Measurements from ENCODE around the gene KRT86.

KRT86 gene

GRCh38 chr12:52227606-52228166 is 46.8 kb upstream of the KRT86 start:
- H3K9me2 ChIP-seq (replicated peaks; ENCODE audit: insufficient read depth, low read length) = no peaks in the 10 kb centered on the region
- TF ChIP-seq EZH2phosphoT487 (IDR thresholded peaks at IDR 0.05; ENCODE audit: low read length) (no peak), EZH2 (optimal IDR thresholded peaks at IDR 0.05; ENCODE audit: low read depth, low read length) (no peak), CTCF (IDR thresholded peaks at IDR 0.05; ENCODE audit: low read length) (no peak)
- no peak overlapping the region for H3K4me2 ChIP-seq (ENCODE audit: low read depth, low read length)
- H4K20me1 ChIP-seq (ENCODE audit: insufficient read depth, low read length) = no peaks in the 10 kb centered on the region
- no peak overlapping the region for H3K4me3 ChIP-seq (ENCODE audit: low read length)
- peaks cover 82% of the 10 kb centered on the region for H3K27me3 ChIP-seq (replicated peaks; ENCODE audit: insufficient read depth, low read length)
- H3F3A ChIP-seq (ENCODE audit: insufficient read depth, low read length) = no peaks in the 10 kb centered on the region
- no peak for DNase-seq
- H3K9ac ChIP-seq (ENCODE audit: low read length) = no peak overlapping the region
- H3K79me2 ChIP-seq (ENCODE audit: low read length) = no peaks in the 10 kb centered on the region
- H2AFZ ChIP-seq (ENCODE audit: low read length) = no peak overlapping the region
- no peaks in the 10 kb centered on the region for H3K36me3 ChIP-seq (replicated peaks; ENCODE audit: insufficient read depth, low read length)
- H3K27ac ChIP-seq (ENCODE audit: low read length) = no peak overlapping the region
- H3K4me1 ChIP-seq (ENCODE audit: low read length) = no peaks in the 10 kb centered on the region
- no peaks in the 10 kb centered on the region for H3K9me3 ChIP-seq (replicated peaks; ENCODE audit: insufficient read depth, low read length)

- Histone ChIP-seq H3K4me3 (ENCODE audit: low read length) (no peak overlapping the region), H4K20me1 (ENCODE audit: insufficient read depth, low read length) (no peaks in the 10 kb centered on the region), H3K4me1 (ENCODE audit: low read length) (no peaks in the 10 kb centered on the region), H2AFZ (ENCODE audit: low read length) (no peak overlapping the region), H3K36me3 (replicated peaks; ENCODE audit: insufficient read depth, low read length) (no peaks in the 10 kb centered on the region), H3K9me3 (replicated peaks; ENCODE audit: insufficient read depth, low read length) (no peaks in the 10 kb centered on the region), H3K27me3 (replicated peaks; ENCODE audit: insufficient read depth, low read length) (peaks cover 89% of the 10 kb centered on the region), H3K4me2 (ENCODE audit: low read depth, low read length) (no peak overlapping the region), H3F3A (ENCODE audit: insufficient read depth, low read length) (no peaks in the 10 kb centered on the region), H3K9me2 (replicated peaks; ENCODE audit: insufficient read depth, low read length) (no peaks in the 10 kb centered on the region), H3K79me2 (ENCODE audit: low read length) (no peaks in the 10 kb centered on the region), H3K27ac (ENCODE audit: low read length) (no peak overlapping the region), H3K9ac (ENCODE audit: low read length) (no peak overlapping the region)
- no peak for TF ChIP-seq EZH2 (optimal IDR thresholded peaks at IDR 0.05; ENCODE audit: low read depth, low read length)
- TF ChIP-seq CTCF (IDR thresholded peaks at IDR 0.05; ENCODE audit: low read length) = no peak
- no peak for TF ChIP-seq EZH2phosphoT487 (IDR thresholded peaks at IDR 0.05; ENCODE audit: low read length)
- DNase-seq = no peak
Observed at GRCh38 chr12:52228366-52228765, 46.1 kb upstream of the KRT86 start.

- Histone ChIP-seq H3K27me3 (replicated peaks; ENCODE audit: insufficient read depth, low read length) (peaks cover 94% of the 10 kb centered on the region), H3K27ac (ENCODE audit: low read length) (no peak overlapping the region), H3K4me2 (ENCODE audit: low read depth, low read length) (no peak overlapping the region)
Observed at GRCh38 chr12:52228931-52229330, 45.5 kb upstream of the KRT86 start.

GRCh38 chr12:52229836-52230343 is 44.6 kb upstream of the KRT86 start:
- peaks cover 94% of the 10 kb centered on the region for H3K27me3 ChIP-seq (replicated peaks; ENCODE audit: insufficient read depth, low read length)
- no peak overlapping the region for H3K4me3 ChIP-seq (ENCODE audit: low read length)

More at GRCh38 chr12:52228931-52229330, 45.5 kb upstream of the KRT86 start:
- TF ChIP-seq EZH2 (optimal IDR thresholded peaks at IDR 0.05; ENCODE audit: low read depth, low read length) = no peak
- no peaks in the 10 kb centered on the region for H3F3A ChIP-seq (ENCODE audit: insufficient read depth, low read length)
- no peaks in the 10 kb centered on the region for H3K79me2 ChIP-seq (ENCODE audit: low read length)
- no peaks in the 10 kb centered on the region for H4K20me1 ChIP-seq (ENCODE audit: insufficient read depth, low read length)
- no peaks in the 10 kb centered on the region for H3K9me3 ChIP-seq (replicated peaks; ENCODE audit: insufficient read depth, low read length)
- no peak for DNase-seq
- no peak overlapping the region for H3K4me3 ChIP-seq (ENCODE audit: low read length)
- H3K4me1 ChIP-seq (ENCODE audit: low read length) = no peaks in the 10 kb centered on the region
- no peak overlapping the region for H2AFZ ChIP-seq (ENCODE audit: low read length)
- H3K36me3 ChIP-seq (replicated peaks; ENCODE audit: insufficient read depth, low read length) = no peaks in the 10 kb centered on the region
- H3K9me2 ChIP-seq (replicated peaks; ENCODE audit: insufficient read depth, low read length) = no peaks in the 10 kb centered on the region
- H3K9ac ChIP-seq (ENCODE audit: low read length) = no peak overlapping the region

More at GRCh38 chr12:52229836-52230343, 44.6 kb upstream of the KRT86 start:
- H3K36me3 ChIP-seq (replicated peaks; ENCODE audit: insufficient read depth, low read length) = no peaks in the 10 kb centered on the region
- H3F3A ChIP-seq (ENCODE audit: insufficient read depth, low read length) = no peaks in the 10 kb centered on the region
- TF ChIP-seq CTCF (IDR thresholded peaks at IDR 0.05; ENCODE audit: low read length) = no peak
- TF ChIP-seq EZH2 (optimal IDR thresholded peaks at IDR 0.05; ENCODE audit: low read depth, low read length) = no peak
- no peak for TF ChIP-seq EZH2phosphoT487 (IDR thresholded peaks at IDR 0.05; ENCODE audit: low read length)
- no peak overlapping the region for H3K4me2 ChIP-seq (ENCODE audit: low read depth, low read length)
- no peak overlapping the region for H3K27ac ChIP-seq (ENCODE audit: low read length)
- H3K9me3 ChIP-seq (replicated peaks; ENCODE audit: insufficient read depth, low read length) = no peaks in the 10 kb centered on the region
- no peak overlapping the region for H2AFZ ChIP-seq (ENCODE audit: low read length)
- no peaks in the 10 kb centered on the region for H4K20me1 ChIP-seq (ENCODE audit: insufficient read depth, low read length)
- no peak for DNase-seq
- no peaks in the 10 kb centered on the region for H3K9me2 ChIP-seq (replicated peaks; ENCODE audit: insufficient read depth, low read length)
- H3K9ac ChIP-seq (ENCODE audit: low read length) = no peak overlapping the region
- H3K79me2 ChIP-seq (ENCODE audit: low read length) = no peaks in the 10 kb centered on the region
- no peaks in the 10 kb centered on the region for H3K4me1 ChIP-seq (ENCODE audit: low read length)

Measured in MM.1S (cell line).